Neutrophil (primary cell): ENCODE results near the gene PLAC8.

Source experiments
- H3K27ac ChIP-seq: fragments of 200-600 bp; sonication (generic); 2 replicates; pipeline ENCODE4 v1.5.1; 2016; ENCODE audit warnings: mild to moderate bottlenecking, moderate library complexity
- H3K27me3 ChIP-seq: fragments of 200-600 bp; sonication (generic); 2 replicates; pipeline ENCODE4 v1.6.0; 2016; ENCODE audit warnings: mild to moderate bottlenecking
- H3K36me3 ChIP-seq: fragments of 200-600 bp; sonication (generic); 2 replicates; pipeline ENCODE4 v1.5.1; 2017
- H3K4me1 ChIP-seq, 2 experiments: fragments of 200-600 bp in 1 of 2; sonication (generic) in 1 of 2; 1 replicate in 1 of 2; 2 replicates in 1 of 2; pipeline versions ENCODE4 v1.5.1 to v1.6.1; 2013 to 2016; ENCODE audit warnings: low read depth in 1 of 2, low read length in 1 of 2, mild to moderate bottlenecking in 1 of 2, moderate library complexity in 1 of 2; ENCODE audit not compliant: control insufficient read depth in 1 of 2, insufficient read depth in 1 of 2
- H3K4me3 ChIP-seq, 2 experiments: fragments of 200-600 bp in 1 of 2; sonication (generic) in 1 of 2; 1 replicate in 1 of 2; 2 replicates in 1 of 2; pipeline ENCODE4 v1.5.1; 2013 to 2016; ENCODE audit warnings: low read depth in 1 of 2, low read length in 1 of 2, mild to moderate bottlenecking in 1 of 2, moderate library complexity in 1 of 2
- H3K9me3 ChIP-seq: fragments of 200-600 bp; sonication (generic); 2 replicates; pipeline ENCODE4 v1.5.1; 2016
- TF ChIP-seq, protein P1 (sequence below): fragments of 200-600 bp; sonication (generic); IDR thresholded peaks from 2 replicates; pipeline ENCODE4 v1.5.1; 2016; ENCODE audit warnings: antibody characterized with exemption

PLAC8 gene

GRCh38 chr4:83121246-83121645, 6.7 kb upstream of the PLAC8 start:
- Histone ChIP-seq H3K4me3 (no peak overlapping the region), H3K4me1 (peaks cover 87 to 97% of the 10 kb centered on the region in 2 experiments), H3K36me3 (no peaks in the 10 kb centered on the region), H3K9me3 (no peaks in the 10 kb centered on the region), H3K27me3 (no peaks in the 10 kb centered on the region), H3K27ac (peak overlapping the region; percentile 56)
- TF ChIP-seq, protein P1, sequence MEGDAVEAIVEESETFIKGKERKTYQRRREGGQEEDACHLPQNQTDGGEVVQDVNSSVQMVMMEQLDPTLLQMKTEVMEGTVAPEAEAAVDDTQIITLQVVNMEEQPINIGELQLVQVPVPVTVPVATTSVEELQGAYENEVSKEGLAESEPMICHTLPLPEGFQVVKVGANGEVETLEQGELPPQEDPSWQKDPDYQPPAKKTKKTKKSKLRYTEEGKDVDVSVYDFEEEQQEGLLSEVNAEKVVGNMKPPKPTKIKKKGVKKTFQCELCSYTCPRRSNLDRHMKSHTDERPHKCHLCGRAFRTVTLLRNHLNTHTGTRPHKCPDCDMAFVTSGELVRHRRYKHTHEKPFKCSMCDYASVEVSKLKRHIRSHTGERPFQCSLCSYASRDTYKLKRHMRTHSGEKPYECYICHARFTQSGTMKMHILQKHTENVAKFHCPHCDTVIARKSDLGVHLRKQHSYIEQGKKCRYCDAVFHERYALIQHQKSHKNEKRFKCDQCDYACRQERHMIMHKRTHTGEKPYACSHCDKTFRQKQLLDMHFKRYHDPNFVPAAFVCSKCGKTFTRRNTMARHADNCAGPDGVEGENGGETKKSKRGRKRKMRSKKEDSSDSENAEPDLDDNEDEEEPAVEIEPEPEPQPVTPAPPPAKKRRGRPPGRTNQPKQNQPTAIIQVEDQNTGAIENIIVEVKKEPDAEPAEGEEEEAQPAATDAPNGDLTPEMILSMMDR = no peak

GRCh38 chr4:83118869-83119268, 4.3 kb upstream of the PLAC8 start:
- H3K4me1 ChIP-seq = peaks cover 87 to 97% of the 10 kb centered on the region in 2 experiments
- no peaks in the 10 kb centered on the region for H3K9me3 ChIP-seq
- H3K36me3 ChIP-seq = no peaks in the 10 kb centered on the region
- TF ChIP-seq, protein P1 = no peak
- no peaks in the 10 kb centered on the region for H3K27me3 ChIP-seq
- no peak overlapping the region for H3K4me3 ChIP-seq
- peak overlapping the region; percentile 42 for H3K27ac ChIP-seq

- H3K27me3 ChIP-seq = no peaks in the 10 kb centered on the region
- peak overlapping the region; percentile 91 for H3K27ac ChIP-seq
- no peaks in the 10 kb centered on the region for H3K36me3 ChIP-seq
- no peaks in the 10 kb centered on the region for H3K9me3 ChIP-seq
- peaks cover 86 to 97% of the 10 kb centered on the region in 2 experiments for H3K4me1 ChIP-seq
- no peak overlapping the region for H3K4me3 ChIP-seq
- TF ChIP-seq, protein P1 = no peak
Observed at GRCh38 chr4:83115656-83116285, 1.2 kb upstream of the PLAC8 start.

DNA sequence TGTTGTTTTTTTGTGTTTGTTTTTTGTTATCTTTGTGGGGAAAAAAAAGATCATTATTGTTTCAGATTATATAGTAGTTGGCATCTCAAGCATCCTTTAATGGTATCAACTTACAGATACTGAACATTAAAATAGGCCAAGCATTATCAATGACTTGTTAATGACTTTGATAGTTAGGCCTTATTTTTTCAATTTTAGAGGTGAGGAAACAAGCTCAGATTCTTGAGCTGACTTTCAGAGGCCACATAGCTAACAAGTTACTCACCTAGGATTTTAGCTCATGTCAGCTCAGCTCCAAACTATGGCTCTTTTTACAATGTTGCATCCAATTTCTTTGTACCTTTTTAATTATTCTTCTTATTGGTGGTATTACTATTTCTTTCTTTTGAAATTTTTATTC, 471 bp upstream of the PLAC8 start:
- Histone ChIP-seq H3K36me3 (no peaks in the 10 kb centered on the region), H3K4me1 (peaks cover 89 to 98% of the 10 kb centered on the region in 2 experiments), H3K4me3 (peak overlapping the region in 1 of 2 experiments; percentile 15), H3K27ac (peak overlapping the region; percentile 91), H3K9me3 (no peaks in the 10 kb centered on the region), H3K27me3 (no peaks in the 10 kb centered on the region)
- TF ChIP-seq, protein P1 = no peak

DNA sequence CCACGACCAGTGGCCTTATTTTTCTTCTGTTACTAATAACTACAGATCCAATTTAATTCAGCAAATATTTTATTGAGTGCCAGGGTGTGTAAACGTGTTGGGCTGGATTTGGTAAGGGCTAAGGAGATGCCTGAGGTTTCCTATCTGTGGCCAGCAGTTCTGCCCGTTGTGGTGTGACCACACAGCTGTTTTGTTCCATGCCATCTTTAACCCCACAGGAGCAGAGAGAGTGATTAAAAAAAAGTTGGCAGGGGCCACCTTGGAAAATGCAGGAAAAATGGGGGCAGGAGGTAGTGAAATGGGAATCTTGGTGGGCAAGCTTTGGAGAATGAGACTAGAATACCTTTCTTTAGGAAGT, 1.1 kb downstream of the PLAC8 start:
- Histone ChIP-seq H3K9me3 (no peaks in the 10 kb centered on the region), H3K4me3 (peak overlapping the region; percentile 33 to 73), H3K27me3 (no peaks in the 10 kb centered on the region), H3K4me1 (peaks cover 83 to 92% of the 10 kb centered on the region in 2 experiments), H3K27ac (peak overlapping the region; percentile 91), H3K36me3 (no peaks in the 10 kb centered on the region)
- TF ChIP-seq, protein P1 = no peak
